Astrocyte of the spinal cord (primary cell): ENCODE data around the gene MRPS25.

Experiments
- DNase-seq: peaks from one replicate; pipeline ENCODE4 v3.0.0; 2011; ENCODE audit warnings: low read depth, low spot score
- H3K4me3 ChIP-seq: 2 replicates; pipeline ENCODE4 v1.5.1; 2011; ENCODE audit warnings: low read depth, mild to moderate bottlenecking, low read length, moderate library complexity
- in situ Hi-C: cut with HindIII; loops from 2 replicates; pipeline ENCODE4 v1.10.0; 2017; ENCODE audit warnings: low sequenced_read_pairs
- TF ChIP-seq, protein P1 (sequence below): IDR thresholded peaks from 2 replicates; pipeline ENCODE4 v1.5.1; 2012; ENCODE audit warnings: low read depth, mild to moderate bottlenecking, low read length, inconsistent platforms

Gene MRPS25

DNA sequence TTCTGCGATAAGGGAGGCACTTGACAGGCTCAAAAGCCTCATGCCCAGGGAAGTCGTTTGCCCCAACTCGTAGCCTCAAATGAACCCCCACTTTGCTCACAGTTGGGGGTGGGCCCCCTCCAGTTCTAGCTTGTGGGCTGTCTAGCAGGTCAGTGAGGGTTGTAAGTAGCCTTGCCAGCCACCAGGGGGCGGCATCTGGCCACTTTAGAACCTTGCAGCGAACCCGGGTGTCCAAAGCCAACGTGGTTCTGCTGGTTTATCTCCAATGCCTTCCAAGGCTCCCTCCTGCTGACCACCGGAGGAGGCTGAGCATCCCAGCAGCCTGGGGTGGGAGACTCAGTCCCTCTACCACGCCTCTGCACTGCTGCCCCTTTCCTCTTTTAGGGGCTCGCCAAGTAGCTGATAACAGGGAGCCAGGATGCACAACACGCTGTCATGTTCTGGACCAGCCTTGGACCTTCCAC is 43.0 kb upstream of the MRPS25 start:
- DNase-seq: peak; percentile 64
- no peak overlapping the region for H3K4me3 ChIP-seq
- TF ChIP-seq, protein P1, sequence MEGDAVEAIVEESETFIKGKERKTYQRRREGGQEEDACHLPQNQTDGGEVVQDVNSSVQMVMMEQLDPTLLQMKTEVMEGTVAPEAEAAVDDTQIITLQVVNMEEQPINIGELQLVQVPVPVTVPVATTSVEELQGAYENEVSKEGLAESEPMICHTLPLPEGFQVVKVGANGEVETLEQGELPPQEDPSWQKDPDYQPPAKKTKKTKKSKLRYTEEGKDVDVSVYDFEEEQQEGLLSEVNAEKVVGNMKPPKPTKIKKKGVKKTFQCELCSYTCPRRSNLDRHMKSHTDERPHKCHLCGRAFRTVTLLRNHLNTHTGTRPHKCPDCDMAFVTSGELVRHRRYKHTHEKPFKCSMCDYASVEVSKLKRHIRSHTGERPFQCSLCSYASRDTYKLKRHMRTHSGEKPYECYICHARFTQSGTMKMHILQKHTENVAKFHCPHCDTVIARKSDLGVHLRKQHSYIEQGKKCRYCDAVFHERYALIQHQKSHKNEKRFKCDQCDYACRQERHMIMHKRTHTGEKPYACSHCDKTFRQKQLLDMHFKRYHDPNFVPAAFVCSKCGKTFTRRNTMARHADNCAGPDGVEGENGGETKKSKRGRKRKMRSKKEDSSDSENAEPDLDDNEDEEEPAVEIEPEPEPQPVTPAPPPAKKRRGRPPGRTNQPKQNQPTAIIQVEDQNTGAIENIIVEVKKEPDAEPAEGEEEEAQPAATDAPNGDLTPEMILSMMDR: peak; percentile 97
- in situ Hi-C loops: no loop called here

DNA sequence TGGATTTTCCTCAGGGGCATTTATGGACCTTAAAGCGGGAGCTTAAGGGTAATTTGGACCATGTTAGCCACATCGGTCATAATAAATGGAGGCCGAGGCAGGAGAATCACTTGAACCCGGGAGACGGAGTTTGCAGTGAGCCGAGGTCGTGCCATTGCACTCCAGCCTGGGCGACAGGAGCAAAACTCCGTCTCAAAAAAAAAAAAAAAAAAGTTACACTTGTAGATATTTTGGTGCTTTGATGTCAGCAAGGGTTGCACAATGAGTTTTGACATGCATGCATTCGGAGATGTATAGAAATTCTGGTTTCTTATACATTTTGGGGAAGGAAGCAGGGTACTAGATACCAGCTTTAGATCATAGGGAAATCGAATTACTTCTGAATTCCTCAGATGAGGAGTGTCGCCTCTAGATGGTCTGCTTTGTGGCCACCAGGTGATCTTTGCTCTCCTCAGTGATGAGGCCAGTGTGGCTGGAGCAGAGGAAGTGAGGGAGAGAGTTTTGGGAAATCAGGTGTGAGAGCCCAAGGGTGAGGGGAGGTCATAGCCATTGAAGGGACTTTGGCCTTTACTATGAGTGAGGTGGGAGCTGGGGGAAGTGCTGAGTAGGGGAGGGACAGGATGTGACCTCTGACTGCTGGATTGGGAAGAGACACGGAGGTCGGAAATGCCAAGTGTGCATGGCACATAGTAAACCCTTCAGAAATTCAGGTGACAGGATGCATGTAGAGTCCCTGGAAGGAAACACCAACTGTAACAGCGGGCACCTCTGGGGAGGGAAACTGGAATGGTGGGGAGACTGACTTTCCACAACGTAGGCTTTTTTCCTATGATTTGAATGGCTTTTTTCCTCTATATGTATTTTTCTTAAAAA is 42.2 kb upstream of the MRPS25 start:
- H3K4me3 ChIP-seq: no peak overlapping the region
- in situ Hi-C loops: no loop called here
- TF ChIP-seq, protein P1: no peak
- DNase-seq: no peak

DNA sequence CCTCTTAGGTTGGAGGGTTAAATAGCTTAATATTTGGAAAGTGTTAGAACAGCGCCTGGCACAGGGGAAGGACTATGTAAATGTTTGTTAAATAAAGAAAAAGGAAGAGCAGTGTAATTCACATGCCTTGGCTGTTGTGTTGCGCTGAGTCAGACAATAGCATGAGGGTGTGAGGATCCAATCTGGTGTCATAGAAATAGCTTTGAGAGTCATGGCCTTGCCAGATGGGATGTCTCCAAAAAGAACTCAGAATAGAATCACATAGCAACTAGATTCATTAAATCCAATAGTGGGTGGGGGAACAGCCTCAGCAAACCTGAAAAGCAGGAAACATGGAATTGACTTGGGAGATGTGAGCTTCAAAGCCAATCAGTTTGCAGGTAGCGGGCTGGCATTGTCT is 37.7 kb upstream of the MRPS25 start:
- no peak for DNase-seq
- H3K4me3 ChIP-seq: no peak overlapping the region
- in situ Hi-C loops: no loop called here
- TF ChIP-seq, protein P1: no peak

DNA sequence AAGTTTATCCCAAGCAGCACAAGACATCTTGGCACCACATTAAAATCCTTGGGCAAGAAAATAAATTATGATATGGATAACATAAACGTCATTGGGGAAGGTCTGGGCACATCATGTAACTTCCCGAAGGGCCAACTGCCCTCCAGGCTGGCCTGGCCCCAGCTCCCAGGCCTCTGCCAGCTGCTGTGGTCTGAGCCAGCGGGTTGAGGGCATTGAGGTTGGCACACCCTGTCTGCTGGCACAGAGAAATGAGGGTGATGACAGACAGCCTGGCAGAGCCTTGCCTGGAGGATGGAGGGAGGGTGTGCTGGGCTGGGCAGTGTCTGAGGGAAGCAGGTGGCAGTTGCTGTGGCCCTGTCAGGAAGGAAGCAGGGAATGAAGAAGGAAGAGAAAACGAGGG is 37.1 kb upstream of the MRPS25 start:
- in situ Hi-C loops: no loop called here
- no peak for DNase-seq
- TF ChIP-seq, protein P1: no peak
- H3K4me3 ChIP-seq: no peak overlapping the region

DNA sequence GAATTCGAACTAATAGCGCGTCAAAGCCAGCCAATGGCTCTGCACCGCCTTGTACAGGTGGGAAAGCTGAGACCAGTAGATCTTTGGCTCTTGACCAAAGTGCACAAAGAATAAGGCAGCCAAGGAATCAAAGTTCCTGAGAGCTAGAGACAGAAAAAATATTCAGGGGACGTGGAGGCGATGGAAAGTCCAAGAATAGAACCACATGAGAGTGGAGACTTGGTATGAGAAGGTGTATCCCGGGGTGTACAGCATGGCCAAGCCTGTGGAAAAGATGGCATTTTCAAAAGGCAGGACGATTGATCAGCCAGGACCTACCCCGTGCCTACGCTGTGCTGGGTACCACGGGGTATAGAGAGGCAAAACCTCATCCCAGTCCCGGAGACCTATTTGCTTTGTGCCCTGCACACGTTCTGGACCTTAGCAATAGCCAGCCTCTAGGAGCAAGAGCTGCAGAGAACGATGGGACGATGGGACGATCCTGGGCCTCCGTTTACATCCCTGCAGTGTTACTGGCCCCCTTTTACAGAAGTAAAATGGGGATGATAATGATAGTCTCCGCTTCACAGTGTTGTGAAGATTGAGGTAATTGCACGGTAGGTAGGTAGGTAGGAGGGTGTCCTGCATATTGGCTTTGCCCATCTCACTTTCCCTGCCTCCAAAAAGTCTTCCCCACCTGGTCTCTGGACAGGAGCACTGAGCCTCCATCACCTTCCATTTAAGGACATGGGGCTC is 34.4 kb upstream of the MRPS25 start:
- in situ Hi-C loops: no loop called here
- no peak for DNase-seq
- H3K4me3 ChIP-seq: peak overlapping the region; percentile 99
- TF ChIP-seq, protein P1: no peak

DNA sequence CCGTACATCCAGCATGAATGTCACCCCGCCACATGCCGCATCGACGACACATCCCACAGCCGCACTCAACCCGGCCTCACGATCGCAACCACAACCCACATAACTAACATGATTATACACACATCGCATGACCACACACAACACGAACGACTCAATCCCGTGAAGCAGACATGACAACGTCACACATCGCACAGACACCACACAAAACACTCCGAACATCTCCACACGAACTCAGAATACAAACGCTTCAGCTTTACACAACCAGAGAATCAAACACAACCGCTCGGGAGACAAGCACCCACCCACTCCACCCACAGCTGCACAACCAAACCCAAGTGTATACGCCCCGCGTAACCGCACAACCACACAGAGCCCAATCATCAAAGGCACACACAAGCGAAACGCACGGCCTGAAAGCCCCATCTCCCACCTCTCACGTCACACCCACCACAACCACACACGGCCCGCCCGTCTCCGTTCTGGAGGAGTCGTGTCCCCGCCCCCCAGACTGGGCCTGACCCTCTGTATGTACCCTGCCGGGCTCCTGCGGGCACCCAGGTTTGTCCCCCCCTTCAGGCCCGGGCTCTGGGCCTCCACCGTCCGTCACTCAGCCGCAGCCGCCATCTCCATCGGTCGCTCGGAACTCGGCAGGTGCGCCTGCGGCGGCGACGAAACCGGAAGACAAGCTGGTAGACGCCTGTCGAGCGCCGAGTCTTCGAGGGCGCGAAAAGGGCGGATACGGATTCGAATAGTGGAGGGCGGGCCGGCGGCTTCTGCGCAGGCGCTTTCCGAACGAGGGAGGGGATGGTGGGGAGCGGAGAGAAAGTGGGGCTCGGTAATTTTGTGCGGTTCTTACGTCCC is 33.6 kb upstream of the MRPS25 start, which contains the start of gene RBSN:
Gene RBSN, minus strand, starts transcription at position 646 of the 861 bp plus-strand sequence. CDS start 3,028 bp downstream, outside the sequence.
- DNase-seq: peak; percentile 94
- in situ Hi-C loops: no loop called here
- H3K4me3 ChIP-seq: peak within 1 kb of the TSS; percentile 99
- TF ChIP-seq, protein P1: no peak
